SIG-M5 treated with dmso at 0.1 percent for 504 hours (cell line): ENCODE results near the gene SLC26A11.
"Not testable (repeated sequence)": the region's sequence is repeated elsewhere in the genome, so short reads cannot be mapped to it uniquely, and the experiment has no call there.

Source experiments
- DNase-seq: peaks from one replicate; lab custom pipeline; 2025; ENCODE audit not compliant: unreplicated experiment; lab: John Stamatoyannopoulos, UW

SLC26A11 gene

DNA sequence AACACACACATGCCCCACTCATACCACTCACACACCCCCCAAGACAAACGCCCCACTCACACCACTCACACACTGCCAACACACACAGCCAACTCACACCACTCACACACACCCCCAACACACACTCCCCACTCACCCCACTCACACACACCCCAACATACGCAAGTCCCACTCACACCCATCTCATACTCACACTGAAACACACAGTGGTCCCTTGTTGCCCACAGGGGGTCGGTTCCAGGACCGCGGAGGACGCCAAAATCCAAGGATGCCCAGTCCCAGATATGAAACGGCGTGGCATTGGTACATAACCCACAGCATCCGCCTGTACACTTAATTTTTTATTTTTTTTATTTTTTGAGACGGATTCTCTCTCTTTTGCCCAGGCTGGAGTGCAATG lies 61.3 kb downstream of the SLC26A11 start:
- DNase-seq: no peak

DNA sequence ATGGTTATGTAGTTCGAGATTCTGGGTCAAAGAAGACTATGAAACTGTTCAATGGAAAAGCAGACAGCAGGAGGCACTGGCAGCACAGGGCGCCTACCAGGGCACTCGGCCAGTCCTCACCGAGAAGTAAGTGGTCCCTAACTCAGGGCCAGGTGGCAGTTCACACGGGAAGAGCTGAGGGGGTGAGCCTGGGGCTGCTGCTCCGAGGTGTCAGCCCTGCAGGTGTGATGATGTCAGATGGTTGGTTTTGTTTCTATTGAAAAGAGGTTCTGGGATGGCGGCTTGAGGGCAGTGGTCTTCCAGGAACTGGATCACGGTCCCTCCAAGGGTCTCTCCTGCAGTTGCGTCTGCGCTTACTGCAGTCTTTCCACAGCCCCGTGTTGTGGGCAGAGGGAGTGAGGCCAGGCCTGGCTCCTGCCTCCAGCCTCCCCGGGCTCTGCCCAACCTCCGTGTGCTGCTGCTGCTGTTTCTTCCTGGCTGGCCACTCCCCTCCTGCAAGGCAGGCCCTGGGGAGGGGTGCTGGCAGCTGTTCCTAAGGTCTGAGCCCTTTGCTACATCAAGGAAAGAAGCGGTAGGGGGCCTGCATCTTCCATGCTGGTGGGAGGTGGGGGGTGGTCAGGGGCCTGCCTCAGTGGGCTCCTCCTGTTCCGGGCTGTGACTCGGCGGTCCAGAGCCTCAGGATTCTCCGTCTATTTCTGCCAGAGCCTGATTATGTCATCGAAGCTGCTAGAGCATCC lies 63.1 kb downstream of the SLC26A11 start:
- DNase-seq: no peak

DNA sequence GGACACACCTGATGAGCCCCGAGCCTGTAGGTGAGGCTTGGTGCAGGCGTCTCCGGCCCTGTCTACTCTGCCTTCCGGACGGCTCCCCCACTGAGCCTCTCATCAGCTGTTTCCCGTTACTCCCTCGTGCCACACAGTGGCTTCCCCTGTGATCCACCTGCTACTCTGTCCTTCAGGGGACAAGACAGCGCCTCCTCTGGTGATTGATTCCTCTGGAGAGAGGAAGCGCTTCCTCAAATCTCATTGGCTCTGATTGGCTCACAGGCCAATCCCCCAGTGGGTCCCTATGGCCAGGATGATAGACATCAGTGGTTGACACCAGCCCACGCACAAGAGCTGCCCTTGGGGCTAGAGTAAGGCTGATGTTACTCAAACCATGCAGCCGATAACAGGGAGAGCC lies 64.4 kb downstream of the SLC26A11 start:
- no peak for DNase-seq

DNA sequence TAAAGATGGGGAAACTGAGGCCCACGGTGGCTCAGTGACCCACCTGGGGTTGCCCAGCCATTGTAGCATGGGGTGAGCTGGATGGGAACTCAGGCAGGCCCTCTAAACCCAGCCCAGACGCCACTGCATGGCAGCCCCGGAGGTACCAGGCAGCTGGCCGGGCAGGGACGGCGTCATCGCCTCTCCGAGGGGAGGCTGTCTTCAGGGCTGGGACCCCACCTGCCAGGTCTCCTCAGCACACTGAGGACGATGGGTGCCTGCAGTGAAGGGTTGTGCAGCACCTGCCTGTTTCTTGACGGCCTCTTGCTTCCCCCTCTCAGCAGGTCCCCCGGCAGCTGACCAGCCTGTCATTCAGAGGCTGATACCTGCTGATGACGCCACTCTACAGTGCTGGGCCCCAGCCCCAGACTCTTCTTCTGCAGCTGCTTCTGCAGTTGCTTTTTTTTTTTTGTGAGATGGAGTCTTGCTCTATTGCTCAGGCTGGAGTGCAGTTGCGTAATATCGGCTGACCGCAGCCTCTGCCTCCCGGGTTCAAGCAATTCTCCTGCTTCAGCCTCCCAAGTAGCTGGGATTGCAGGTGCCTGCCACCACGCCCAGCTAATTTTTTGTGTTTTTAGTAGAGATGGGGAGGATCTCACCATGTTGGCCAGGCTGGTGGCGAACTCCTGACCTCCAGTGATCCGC lies 65.2 kb downstream of the SLC26A11 start:
- DNase-seq: no peak

DNA sequence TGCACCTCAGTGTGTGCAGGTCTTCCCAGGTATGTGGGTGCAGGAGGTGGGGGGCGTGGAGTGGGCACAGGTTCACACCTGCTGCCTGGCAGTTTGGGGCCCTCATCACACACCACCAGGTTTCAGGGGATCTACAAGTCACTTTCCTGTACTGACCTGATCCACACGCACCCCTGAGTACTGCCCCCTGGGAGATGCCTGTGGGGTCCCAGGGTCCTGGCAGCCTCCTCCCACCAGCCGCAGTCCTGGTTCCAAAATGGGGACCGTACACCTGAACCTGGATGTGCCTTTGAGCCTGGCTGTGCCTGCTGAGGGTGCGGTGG lies 66.4 kb downstream of the SLC26A11 start:
- DNase-seq: no peak

DNA sequence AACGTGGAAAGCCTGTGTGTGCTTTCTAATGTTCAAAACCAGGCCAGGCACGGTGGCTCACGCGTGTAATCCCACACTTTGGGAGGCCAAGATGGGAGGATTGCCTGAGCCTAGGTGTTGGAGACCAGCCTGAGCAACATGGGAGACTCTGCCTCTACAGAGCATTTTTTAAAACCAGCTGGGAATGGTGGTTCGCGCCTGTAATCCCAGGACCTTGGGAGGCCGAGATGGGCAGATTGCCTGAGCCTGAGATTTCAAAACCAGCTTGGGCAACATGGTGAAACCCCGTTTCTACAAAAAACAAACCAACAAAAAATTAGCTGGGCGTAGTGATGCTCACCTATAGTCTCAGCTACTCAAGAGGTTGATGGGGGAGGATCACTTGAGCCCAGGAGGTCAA lies 66.8 kb downstream of the SLC26A11 start:
- DNase-seq: no peak

DNA sequence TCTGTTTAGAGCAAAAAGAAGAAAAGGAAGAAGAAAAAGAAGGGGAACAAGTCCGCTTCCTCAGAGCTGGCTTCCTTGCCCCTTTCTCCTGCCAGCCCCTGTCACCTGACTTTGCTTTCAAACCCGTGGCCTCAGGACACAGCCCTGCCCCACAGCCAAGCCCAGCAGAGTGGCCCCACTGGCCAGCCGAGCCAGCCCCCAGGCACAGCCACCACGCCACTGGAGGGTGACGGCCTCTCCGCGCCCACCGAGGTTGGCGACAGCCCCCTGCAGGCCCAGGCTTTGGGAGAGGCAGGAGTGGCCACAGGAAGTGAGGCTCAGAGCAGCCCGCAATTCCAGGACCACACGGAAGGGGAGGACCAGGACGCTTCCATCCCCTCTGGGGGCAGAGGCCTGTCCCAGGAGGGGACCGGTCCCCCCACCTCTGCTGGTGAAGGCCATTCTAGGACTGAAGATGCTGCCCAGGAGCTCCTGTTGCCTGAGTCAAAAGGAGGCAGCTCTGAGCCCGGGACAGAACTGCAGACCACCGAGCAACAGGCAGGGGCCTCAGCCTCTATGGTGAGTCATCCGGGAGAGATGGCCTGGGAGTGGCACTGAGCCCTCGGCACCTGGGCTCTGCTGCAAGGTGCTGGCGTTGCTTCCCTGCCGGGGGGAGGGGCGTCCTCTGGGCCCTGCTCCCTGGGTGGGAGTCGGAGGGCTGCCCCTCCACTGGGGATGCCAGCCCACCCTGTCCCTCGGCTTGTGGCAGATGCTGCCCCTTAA lies 67.8 kb downstream of the SLC26A11 start:
- DNase-seq: no peak

DNA sequence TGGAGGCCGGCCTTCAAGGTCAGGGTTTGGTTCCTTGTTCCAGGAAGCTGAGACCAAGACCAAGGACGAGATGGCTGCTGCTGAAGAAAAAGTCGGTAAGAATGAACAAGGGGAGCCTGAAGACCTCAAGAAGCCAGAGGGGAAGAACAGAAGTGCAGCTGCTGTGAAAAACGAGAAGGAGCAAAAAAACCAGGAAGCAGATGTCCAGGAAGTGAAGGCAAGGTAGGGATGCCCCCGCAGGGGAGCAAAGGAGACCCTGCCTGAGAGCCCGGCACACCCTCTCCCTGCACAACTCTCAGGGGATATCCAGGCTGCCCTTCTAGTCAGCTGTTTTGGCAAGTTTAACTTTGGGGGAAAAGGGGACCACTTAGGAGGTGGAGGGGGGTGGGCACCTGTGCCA lies 69.4 kb downstream of the SLC26A11 start:
- DNase-seq: no peak

DNA sequence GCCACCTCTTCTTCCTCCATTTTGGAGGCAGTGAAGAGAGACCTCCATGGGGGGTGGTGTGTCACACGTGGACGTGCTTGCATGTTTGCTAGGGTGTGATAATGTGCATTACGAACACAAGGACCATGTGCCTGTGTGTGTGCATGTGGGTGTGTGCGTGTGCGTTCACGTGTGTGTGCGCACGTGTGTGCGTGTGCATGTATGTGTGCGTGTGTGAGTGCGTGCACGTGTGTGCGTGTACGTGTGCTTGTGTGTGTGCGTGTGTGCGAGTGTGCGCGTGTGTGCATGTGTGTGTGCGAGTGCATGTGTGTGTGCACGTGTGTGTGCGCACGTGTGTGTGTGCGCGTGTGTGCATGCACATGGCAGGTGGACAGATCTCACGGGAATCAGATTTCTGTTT lies 69.9 kb downstream of the SLC26A11 start:
- no peak for DNase-seq

DNA sequence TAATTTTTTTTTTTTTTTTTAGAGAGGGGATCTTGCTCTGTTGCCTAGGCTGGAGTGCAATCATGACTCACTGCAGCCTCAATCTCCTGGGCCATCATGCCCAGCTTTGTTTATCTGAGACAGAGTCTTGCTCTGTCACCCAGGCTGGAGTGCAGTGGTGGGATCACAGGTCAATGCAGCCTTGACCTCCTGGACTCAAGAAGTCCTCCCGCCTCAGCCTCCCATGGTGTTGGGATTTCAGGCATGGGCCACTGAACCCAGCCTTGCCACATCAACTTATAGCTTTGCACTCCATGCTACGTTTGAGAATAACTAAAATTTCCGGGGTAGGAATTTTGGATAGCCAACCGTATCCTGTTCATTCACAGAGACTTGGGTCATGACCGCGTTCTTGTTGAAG lies 71.0 kb downstream of the SLC26A11 start:
- DNase-seq: no peak

DNA sequence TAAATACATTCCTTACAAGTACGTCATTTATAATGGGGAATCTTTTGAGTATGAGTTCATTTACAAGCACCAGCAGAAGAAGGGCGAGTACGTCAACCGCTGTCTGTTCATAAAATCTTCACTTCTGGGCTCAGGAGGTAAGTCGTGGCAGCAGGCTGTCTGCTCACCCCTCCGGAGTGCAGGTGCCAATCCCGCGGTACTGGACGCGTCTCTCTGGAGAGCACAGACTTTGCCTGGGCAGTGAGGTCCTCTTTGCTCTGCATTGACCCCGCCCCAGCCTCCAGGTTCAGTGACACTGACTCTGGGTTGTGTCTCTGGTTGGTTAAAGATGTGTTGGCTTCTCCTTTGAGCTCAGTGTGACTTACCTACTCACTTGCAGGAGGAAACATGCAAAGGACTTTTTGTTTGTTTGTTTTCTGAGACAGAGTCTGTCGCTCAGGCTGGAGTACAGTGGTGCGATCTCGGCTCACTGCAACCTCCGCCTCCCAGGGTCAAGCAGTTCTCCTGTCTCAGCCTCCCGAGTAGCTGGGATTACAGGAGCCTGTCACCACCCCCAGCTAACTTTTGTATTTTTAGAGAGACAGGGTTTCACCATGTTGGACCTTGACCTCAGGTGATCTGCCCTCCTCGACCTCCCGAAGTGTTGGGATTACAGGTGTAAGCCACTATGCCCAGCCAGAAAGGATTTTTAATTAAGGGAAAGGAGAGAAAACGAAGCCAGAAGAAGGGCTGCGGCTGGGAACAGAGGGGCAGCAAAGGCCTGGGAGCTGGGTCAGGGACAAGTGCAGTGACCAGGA lies 71.7 kb downstream of the SLC26A11 start:
- DNase-seq: no peak

DNA sequence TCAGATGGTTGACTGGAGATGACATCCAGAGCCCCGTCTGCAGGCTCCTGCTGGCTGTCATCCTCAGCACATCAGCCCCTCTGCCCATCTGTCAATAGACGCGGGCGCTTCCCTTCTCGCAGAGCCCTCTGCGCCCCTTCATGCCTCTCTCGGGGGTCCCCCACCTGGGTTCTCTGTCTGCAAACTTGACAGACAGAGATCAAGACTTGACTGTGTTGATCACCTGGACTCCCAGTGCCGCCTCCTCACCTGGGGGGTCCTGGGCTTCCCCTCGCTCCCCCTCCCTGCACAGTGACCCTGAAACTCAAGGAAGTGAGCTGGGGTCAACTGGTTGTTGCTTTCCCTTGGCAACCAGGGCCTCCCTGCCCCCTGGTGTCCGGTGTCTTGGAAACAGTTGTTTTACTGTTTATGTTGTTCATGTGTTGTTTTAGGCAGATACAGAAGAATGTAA lies 72.3 kb downstream of the SLC26A11 start:
- no peak for DNase-seq

DNA sequence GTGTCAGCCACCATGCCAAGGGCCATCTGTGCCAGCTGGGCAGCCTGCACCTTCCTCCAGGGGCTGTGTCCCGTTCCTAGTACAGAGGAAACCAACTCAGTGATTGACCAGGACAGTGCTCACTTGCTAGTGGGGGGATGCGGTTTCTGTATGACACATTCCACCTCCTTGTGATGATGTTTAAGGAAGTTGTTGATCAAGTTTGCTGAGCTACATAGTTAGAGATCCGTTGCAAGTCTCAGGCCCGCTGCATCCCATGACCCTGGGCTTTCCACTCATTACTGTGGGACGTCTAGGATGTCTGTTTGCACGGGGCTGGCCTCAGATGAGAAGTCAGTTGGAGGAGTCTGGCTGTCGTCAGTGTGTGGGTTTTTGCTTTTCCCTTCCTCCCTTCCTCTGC lies 74.0 kb downstream of the SLC26A11 start:
- DNase-seq: no peak

DNA sequence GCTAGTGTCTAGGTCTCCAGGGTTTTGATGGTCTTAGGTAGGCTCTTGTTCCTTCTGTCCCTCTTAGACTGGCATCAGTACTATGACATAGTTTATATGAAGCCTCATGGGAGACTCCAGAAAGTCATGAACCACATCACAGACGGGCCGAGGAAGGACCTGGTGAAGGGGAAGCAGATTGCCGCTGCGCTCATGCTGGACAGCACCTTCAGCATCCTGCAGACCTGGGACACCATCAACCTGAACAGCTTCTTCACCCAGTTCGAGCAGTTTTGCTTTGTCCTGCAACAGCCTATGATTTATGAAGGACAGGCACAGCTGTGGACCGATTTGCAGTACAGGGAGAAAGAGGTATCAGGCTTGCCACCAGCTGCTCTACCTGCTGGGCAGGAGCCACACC lies 74.4 kb downstream of the SLC26A11 start:
- DNase-seq: no peak

DNA sequence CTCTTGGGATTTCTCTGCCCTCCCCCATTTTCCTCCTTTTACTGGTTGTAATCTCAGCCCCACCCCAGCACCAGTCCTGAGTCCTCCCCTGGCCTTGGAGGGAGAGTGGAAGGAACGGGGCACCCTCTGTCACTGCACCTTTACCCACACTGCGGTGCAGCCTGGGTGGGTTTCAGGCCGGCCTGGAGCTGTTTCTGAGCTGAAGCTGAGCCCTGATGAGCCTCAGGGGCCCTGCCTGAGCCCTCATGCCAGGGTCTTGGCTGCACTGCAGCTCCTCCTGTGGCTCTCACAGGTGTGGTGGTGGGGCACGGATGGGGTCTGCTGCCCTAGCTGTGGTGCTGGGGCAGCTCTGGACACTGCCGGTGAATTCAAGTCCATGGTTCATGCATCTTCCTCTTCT lies 74.9 kb downstream of the SLC26A11 start:
- no peak for DNase-seq

DNA sequence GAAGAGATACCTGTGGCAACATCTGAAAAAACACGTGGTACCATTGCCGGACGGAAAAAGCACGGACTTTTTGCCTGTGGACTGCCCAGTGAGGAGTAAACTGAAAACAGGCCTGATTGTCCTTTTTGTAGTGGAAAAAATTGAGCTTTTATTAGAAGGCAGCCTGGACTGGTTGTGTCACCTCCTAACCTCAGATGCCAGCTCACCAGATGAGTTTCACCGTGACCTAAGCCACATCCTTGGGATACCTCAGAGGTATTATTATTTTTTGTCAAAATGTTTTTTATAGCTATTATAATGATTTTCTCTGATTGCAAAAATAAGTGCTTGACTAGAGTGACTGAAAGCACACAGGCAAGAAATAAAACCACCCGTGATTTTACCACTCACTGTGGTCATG lies 75.3 kb downstream of the SLC26A11 start:
- no peak for DNase-seq

DNA sequence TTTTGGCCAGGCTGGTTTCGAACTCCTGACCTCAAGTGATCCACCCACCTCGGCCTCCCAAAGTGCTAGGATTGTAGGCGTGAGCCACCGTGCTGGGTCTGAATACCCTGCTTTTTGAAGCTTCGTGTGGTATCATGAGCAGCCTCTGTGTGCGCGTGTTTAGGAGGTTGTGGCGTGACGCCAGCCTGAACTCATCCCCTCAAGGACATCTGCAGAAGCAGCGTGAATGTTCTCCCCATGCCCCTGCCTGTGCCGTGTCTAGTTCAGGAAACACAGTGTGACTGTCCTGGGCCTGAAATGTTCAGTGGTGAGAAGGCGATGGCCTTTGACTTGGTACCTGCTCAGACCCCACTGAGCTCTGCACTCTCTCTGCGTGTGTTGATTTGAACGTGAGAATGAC lies 76.0 kb downstream of the SLC26A11 start:
- DNase-seq: no peak

DNA sequence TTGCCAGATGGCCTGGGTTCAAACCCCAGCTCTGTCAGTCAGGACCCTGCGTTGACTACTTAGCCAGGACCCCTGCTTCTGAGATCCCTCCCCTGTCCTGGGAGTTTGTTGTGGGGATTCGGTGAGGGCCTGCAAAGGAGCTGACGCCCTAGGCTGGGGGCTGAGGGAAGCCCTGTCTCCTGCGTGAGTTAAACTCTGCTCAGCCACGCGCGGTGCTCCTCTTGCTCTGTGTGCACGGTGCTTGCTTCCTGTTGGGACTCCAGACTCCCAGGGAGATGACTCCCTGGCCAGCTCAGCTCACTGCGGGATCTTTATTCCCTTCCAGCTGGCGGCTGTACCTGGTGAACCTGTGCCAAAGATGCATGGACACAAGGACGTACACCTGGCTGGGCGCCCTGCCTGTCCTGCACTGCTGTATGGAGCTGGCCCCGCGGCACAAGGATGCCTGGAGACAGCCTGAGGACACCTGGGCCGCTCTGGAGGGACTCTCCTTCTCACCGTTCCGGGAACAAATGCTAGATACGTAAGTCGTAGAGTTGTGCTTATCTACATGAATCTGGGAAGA lies 77.9 kb downstream of the SLC26A11 start:
- DNase-seq: no peak

DNA sequence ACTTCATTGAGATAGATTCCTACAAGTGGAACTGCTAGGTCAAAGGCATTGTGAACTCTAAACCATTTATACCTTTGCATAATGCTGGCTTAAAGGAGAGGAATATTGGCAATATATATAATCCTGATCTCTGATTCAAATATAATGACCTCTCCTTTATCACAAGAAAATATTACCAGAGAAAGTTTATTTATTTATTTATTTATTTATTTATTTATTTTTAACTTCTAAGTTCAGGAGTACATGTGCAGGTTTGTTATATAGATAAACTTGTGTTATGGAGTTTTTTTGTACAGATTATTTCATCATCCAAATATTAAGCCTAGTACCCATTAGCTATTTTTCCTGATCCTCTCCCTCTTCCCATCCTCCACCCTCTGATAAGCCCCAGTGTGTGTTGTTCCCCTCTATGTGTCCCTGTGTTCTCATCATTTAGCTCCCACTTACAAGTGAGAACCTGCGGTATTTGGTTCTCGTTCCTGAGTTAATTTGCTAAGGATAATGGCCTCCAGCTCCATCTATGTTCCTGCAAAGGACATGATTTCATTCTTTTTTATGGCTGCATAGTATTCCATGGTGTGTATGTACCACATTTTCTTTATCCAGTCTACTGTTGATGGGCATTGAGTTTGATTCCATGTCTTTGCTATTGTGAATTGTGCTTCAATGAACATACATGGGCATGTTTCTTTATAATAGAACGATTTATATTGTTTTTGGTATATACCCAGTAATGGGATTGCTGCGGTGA lies 79.3 kb downstream of the SLC26A11 start:
- DNase-seq: not testable (repeated sequence)

DNA sequence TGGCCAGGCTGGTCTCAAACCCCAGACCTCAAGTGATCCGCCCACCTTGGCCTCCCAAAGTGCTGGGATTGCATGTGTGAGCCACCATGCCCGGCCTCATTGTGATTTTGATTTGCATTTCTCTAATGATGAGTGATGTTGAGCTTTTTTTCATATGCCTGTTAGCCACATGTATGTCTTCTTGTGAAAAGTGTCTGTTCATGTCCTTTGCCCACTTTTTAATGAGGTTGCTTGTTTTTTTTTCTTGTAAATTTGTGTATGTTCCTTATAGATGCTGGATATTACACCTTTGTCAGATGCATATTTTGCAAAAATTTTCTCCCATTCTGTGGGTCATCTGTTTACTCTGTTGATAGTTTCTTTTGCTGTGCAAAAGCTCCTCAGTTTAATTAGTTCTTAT lies 80.5 kb downstream of the SLC26A11 start:
- DNase-seq: not testable (repeated sequence)
